NK-92 (cell line): ENCODE results near the gene STOX2.
"Not testable (repeated sequence)": the region's sequence is repeated elsewhere in the genome, so short reads cannot be mapped to it uniquely, and the experiment has no call there.

Source experiments
- DNase-seq: peaks from one replicate; lab custom pipeline; 2025; ENCODE audit not compliant: unreplicated experiment; lab: John Stamatoyannopoulos, UW

The STOX2 gene

DNA sequence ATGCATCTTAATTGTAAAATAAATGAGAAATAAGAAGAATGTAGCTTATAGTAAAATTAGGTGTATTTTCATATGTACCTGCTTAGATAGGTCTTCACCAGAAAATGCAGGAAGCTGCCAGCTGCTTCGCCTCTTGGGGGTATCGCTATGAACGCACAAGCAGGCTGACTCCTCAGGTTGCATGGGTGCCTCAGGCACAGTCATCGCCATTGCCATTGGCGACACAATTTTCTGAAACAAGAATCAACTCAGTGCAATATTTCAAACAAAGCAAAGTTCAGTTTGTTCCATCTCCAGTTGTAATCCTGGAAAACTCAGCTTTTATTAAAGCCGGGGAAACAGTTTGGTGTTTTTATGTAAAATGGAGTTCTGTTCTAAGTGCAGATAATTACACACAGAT, 29.7 kb downstream of the STOX2 start:
- no peak for DNase-seq

DNA sequence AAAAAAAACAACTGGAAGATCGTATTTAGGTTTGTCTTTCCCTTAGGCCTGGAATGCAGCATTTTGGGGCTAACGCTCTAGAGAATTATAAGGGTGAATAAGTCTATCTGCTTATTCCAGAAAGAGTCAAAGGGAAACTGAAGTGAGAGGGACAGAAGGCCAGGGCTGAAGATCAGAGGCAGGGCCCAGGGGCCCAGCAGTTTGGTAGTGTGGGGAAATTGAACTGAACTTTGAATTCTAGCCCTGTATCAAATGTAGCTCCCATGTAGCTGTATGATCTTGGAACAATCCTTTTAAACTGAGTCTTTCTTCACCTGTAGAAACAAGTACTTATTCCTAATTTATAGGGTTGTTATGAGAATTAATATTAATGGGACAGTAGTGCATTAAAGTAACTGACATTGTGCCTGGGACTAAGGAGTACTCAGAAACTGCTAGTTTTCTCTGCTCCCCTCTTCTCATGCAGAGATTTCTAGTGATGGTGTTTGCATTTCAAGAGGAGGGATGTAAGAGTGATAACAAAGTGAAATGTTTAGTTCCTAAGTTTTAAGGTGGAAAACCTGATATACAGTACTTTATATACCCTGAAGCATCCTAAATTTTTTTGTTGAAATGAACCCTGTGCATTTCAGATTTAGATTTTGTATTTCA, 30.4 kb downstream of the STOX2 start:
- DNase-seq = no peak

DNA sequence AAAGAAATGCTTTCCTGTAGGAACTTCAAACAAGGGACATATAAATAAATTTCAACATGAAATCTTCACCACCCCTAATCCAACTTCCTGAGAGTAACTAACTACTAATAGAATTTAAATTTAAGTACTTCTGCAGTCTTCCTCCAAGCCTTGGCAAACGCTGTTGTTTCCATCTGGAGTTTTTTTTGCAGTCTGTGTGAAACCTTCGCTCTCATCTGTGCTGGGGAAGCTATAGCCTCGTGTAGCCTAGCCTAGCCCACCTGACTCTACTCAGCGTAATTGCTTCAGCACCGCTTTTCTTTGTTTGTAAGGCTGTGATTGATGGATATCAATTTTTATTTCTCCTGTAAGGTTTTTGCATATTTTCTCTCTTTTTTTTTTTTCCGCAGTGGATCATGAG, 30.9 kb downstream of the STOX2 start:
- DNase-seq = no peak

DNA sequence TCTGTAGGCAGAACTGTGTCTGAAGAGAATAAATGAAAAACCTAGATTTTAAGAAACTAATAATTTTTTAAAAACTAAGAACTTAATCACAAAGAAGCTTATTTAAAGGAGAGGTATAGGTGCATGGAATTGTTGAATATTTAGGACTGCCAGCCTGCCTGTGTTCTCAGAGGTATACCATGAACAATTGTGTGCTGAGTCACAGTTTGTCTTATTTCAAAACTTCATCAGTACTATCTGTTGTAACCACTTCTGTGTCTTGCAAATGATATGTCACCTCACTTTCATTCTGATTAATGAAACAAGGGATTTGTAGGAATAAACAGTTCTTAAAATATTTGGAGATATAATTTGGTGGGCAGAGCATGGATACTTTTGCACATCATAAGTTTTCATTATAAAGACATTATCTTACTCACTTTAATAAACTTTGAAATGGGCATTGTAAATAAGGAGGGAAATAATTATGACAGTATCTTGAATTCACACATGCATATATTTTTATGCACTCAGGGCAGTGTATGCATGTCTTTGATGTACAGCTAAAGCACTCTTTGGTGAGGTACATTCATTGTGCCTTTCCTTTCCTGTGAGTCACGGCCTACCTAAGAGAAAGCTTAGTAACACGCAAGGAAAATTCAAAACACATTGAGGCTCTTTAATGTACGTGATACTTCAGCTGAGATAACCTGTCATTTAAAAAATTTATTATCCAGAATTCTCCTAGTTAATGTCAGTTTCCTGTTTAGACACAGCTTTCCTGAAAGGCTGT, 31.7 kb downstream of the STOX2 start:
- no peak for DNase-seq

DNA sequence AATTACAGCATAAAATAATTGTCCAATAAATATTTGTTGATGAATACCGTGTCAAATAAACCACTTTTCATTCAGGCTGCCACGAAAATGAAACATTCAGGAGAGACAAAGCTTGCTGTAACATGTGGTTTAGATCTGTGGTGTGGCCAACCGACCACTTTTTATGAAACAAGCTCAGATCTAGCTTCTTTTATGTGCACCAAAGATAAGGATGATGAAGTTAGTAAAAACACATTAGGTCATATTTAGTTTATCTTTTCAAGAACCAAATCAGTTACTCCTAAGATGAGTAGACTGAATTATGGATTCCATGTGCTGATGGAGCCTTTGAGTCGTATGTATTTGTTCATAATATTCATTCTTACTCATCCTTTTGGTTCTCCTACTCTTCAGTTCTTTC, 35.8 kb downstream of the STOX2 start:
- no peak for DNase-seq

DNA sequence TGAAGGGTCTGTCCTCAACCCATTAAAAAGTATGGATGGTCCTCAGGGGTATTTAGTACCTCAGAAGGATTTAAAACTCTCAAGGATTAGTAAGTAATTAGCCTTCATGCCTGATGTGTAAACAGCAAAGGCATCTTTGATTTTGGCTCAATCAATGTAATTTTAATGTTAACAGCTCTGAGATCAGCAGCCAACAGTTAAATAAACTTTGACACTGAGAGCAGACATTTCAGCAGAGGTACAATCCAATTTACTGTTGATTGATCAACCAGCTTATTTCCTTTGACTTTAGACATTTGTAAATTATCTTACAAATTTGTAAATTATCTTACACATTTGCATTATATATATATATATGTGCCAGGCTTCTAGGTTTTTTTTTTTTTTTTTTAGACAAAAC, 36.9 kb downstream of the STOX2 start:
- DNase-seq = no peak

DNA sequence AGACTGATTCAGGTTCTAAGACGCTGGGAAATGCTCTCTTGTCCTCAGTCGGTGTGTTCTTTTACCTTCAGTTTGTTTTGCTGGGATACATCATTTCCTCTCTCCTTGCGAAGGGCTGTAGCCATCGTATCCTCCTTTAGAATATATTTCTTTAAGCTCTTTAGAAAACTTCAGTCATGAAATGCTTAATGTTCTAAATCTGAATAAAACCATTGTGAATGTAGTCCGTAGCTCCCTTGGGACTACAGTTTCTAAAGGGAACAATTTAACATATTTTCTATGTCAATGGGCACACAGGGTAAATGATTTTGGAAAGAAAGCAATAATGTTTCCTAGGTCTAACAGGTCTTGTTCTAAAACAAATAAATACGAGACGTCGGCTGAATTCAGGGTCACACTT, 40.6 kb downstream of the STOX2 start:
- DNase-seq = no peak

DNA sequence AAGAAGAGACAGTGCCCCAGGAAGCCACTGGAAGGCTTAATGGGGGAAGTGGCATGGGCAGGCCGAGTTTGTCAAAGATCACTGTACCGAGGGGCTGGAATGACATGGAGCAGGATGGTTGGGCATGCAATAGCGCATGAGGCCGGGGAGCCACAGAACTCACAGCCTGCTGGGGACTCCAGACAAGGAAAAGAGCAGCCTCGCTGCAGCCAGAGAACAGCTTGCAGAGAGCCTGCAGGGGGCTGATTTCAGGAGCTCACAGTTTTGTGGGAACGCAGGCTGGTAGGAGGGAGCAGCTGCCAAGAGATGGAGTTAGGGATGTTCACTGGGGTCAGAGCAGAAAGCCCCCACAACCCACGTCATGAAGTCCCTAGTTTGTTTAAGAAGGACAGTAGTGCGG, 45.4 kb downstream of the STOX2 start:
- no peak for DNase-seq

DNA sequence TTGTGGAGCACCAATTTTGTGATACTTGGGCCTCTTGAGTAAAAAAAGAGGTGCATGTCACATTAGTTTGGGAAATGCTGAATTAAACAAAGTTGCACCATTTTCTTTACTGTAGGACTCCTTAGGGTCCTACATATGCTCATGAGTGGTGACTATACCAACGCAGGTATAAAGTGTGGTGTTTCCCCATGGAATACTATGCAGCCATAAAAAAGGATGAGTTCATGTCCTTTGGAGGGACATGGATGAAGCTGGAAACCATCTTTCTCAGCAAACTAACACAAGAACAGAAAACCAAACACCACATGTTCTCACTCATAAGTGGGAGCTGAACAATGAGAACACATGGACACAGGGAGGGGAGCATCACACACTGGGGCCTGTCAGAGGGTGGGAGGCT, 47.5 kb downstream of the STOX2 start:
- DNase-seq = not testable (repeated sequence)

DNA sequence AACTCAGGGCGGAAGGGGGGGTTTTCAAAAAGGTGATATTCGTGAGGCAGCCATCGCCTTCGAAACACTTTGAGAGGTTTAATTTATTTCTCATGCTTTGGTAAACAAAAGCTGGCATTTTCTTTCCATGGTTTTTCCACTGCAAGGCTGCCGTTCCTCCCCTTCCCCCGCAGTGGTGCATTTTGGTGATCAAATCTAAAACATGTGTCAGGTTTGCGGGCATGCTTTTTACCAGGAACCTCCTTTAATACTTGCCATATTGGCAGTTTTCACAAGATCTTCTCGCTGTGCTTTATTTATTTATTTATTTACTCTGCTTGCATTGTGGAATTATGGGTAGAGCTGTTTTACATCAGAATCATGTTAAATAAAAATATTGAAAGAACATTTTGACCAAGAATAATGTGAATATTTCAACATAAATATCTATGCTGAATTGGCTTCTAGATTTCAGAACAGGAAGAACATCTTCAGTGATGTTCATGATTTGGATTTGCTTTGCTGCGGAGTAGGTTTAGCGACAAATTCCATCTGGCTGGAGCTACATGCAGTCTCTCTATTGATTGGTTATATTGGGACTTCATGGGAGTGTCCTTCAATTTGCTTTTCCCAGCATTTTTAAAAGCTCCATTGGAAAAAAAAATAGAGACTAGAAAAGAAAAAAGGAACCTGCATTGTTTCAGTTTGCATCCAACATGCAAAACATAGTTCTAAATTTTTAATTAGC, 54.4 kb downstream of the STOX2 start:
- DNase-seq = no peak

DNA sequence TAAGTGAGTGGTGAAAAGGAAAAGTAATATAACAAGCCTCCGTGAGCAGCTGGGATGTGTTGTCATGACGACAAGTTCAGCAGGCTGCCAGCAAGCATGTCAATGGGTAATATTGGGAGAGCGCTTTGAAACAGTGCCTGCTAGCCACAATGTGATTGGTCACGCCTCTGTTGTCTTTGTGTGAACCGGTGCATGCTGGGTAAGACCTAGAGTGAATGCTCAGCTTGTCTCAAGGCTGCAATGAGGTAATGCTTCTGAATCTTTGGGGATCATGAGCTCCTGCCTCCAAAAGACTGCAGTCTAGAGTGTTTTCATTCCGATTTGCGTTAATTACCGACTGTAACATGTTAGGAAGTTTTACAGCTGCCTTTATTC, 54.9 kb downstream of the STOX2 start:
- DNase-seq = no peak

DNA sequence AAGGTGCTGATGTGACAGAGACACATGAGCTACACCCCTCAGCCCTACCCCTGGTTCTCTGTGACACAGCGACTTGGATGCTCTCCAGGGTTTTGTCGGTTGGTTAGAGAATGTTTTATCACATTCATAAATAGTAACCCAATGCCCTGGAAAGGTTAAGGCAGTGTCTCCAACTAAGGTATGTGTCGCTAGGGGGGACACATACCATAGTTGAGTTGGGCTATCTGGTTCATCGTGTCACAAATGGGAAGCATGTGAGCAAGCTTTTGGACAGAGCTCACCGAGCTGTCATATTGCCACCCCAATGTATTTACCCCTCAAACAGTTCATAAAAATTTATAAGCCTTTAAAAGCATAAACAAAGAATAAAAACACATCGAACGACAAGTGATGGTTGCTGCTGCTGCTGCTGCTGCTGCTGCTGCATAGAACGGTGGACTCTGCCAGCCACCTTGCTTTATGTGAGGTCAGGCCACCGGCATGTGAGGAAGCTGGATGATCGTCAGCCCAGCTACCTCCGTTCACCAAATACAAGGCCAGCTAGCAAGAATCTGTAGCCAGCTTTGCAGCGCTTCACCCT, 55.9 kb downstream of the STOX2 start:
- no peak for DNase-seq

DNA sequence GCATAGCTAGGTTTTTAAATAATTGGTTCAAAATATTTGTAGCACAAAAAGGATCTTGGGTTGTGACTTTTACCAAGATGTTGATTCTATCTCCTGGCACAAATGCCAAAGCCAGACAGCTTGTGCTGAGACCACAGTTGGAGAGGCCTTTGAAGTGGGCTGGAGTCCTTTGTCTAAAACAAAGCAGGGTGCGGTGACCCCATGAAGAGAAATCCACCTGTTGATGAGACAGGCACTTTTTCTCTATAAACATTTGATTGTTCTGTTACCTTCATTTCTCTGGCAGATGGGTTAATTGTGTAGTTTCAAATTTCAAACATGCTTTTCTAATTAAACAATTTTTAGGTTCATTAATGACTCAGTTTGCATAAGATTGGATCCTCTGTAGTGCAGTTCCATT, 56.7 kb downstream of the STOX2 start:
- DNase-seq = no peak

DNA sequence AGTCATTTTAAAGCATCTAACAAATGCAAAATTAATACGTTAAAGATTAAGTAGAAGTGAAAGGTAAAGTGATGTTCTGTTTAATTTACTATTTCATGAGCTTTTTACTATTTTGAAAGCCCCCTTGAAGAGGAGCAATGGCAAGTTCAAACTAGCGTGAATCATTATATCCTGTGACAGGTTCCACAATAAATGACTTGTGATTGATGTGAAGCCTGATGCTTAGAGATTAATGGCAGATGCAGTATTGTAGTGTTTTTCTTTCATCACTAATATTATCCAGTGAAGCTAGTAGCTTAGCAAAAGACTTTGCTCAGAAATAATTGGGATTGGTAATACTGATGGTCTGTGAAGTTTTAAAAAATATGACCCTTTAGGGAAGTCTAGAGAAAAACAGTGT, 57.3 kb downstream of the STOX2 start:
- no peak for DNase-seq

DNA sequence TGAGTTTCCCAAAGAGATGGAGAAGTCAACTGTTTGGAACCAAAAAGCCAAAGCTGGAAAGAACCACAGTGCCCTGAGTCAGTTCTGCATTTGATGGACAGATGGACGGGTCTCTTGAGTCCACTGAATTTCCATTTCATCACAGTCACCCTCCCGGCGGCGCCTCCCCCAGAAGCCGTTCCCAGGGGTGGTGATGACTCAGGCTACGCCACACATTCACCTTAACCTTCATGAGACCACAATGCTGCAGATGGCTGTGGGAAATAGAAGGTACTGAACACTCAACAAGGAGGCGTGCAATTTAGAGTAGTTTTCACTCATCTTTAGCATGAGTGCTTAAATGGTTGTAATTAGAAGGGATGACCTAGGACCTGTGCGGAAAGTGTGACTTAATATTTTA, 61.3 kb downstream of the STOX2 start:
- DNase-seq = no peak

DNA sequence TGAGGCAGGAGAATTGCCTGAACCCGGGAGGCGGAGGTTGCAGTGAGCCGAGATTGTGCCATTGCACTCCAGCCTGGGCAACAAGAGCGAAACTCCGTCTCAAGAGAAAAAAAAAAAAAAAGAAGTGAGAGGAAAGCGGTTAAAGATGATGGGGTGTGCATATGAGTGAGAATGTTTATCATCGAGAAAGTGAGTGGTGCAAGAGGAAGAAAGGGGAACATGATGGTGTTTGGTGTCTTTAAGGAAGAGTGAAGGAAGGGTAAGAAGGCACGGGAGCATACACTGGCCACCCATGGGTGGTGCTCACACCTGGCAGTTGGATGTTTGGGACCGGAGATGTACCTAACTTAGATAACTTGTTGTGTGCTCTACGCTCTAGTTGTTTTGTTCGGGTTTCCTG, 62.2 kb downstream of the STOX2 start:
- no peak for DNase-seq

DNA sequence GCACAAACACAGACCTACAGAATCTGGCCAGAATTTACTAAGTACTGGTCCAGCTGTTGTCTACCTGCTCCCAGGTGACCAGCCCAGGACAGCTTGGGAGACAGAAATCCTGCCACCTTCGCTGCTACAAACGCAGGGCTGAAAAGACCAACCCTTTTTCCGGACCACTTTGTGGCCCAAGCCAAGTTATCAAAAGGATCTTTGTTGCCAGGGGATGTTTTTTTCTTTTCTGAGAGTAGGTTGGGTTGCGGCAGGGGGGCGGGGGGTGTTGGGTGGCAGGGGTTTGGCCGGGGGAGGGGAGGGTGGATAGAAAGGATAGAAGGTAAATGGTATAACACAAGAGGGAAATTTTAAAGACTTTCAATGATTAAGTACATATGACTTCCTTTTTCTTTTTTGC, 63.4 kb downstream of the STOX2 start:
- DNase-seq = no peak

DNA sequence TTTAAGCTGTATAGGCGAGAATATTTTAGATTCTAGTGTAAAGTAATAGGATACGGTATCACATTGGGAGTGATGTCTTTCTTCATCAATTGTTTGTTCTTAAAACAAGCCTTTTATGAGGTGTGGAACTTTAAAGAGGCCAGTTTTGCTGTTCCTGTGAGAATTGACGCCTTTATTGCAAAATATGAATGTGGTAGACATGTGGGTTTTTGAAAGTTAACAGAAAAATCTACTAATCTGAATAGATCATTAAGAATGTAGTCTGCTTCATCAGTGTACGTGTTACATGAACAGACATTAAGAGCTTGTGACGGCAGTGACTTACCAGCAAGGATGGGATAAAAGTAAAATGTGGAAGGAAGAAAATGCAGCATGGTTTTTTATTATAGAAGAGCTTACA, 63.8 kb downstream of the STOX2 start:
- no peak for DNase-seq

DNA sequence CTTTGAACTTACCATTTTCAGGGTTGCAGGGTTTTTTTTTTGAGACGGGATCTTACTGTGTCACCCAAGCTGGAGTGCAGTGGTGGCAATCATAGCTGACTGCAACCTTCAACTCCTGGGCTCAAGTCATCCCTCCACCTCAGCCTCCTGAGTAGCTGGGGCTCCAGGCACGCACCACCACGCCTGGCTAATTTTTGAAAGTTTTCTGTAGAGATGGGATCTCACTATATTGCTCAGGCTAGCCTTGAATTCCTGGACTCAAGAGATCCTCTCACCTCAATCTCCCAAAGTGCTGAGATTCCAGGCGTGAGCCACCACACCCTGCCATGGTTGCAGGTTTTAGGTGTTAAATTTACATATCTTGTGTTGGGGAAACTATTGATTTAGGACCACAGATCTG, 64.5 kb downstream of the STOX2 start:
- no peak for DNase-seq

DNA sequence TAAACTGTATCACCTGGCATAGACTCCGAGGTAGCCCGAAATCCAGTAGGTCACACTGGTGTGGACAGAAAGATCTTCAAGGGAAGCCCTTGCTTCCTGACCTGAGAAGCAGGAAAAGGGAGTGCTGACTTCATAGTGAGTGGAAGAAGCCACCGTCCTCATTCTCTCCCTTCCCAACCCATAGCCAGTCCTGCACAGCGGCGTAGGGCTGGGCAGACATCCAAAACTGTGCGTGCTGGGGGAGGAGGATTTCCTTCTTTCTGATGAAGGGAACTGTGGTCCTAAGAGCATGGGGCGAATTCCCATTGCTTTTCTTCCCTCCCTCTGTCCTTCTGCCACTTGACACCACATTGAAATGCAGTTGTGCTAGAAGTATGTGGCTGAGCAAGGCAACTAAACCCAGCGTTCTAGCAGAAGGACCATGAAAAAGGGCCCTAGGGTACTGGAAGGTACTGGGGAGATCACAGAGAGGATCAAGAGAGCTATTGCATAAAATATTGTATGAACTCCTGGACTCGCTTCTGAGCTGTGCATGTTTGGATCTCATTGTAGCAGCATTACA, 66.9 kb downstream of the STOX2 start:
- no peak for DNase-seq

DNA sequence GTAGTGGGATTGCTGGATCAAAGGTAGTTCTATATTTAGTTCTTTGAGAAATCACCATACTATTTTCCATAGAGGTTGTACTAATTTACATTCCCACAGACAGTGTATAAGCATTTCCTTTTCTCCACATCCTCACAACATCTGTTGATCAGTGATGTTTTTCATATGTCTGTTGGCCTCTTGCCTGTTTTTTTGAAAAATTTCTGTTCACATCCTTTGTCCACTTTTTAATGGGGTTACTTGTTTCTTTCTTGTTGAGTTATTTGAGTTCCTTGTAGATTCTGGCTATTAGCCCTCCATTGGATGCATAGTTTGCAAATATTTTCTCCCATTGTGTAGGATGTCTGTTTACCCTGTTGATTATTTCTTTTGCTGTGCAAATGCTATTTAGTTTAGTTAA, 72.6 kb downstream of the STOX2 start:
- no peak for DNase-seq

DNA sequence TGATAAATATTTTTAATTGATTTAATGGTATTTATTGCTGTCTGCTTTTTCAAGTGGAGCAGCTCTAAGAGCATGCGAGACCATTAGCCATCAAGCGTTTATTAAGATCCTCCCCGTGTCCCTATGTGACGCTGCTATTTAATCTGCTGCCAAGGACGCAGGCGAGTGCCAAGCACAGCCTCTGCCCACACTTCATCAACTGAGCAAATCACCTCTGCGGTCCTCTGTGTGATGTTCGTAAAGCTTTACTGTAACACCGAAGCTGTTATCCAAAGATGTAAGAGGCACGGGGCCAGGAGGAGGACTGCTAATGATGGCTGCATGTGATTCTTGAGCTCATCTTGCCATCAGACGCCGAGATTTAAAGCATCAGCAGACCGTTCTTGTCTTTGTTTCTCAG, 79.5 kb downstream of the STOX2 start:
- DNase-seq = no peak
